GM23338 (cell line): Measurements from ENCODE around the gene CUBN. TPM values are rescaled to one million over a fixed set of nuclear protein-coding genes. Genes with fewer than 3 reads are reported as not detected.

Experiments
- ATAC-seq: fragments of 200-7000 bp; cut with Tn5 transposase; 3 replicates; pipeline ENCODE4 v1.9.1; 2020
- DNase-seq: peaks from one replicate; pipeline ENCODE4 v3.0.0-alpha.2; 2015; ENCODE audit warnings: low spot score
- H2AFZ ChIP-seq: fragments of 200-600 bp; sonication (generic); 2 replicates; pipeline ENCODE4 v1.8.0; 2016; ENCODE audit warnings: antibody characterized with exemption, mild to moderate bottlenecking, moderate library complexity
- H3F3A ChIP-seq: fragments of 200-600 bp; sonication (generic); replicated peaks from 2 replicates; pipeline ENCODE4 v1.8.0; 2017; ENCODE audit warnings: antibody characterized with exemption, mixed run types, low read depth
- H3K27ac ChIP-seq: fragments of 200-600 bp; sonication (generic); 2 replicates; pipeline ENCODE4 v1.6.1; 2016; ENCODE audit warnings: low read depth
- H3K27me3 ChIP-seq: fragments of 200-600 bp; sonication (generic); 2 replicates; pipeline ENCODE4 v1.8.0; 2016; ENCODE audit warnings: mild to moderate bottlenecking, mixed run types, moderate library complexity; ENCODE audit not compliant: insufficient read depth
- H3K36me3 ChIP-seq: fragments of 200-600 bp; sonication (generic); 2 replicates; pipeline ENCODE4 v1.8.0; 2016; ENCODE audit warnings: mild to moderate bottlenecking; ENCODE audit not compliant: insufficient read depth
- H3K4me1 ChIP-seq: fragments of 200-600 bp; sonication (generic); 2 replicates; pipeline ENCODE4 v1.8.0; 2016; ENCODE audit warnings: mild to moderate bottlenecking, moderate library complexity; ENCODE audit not compliant: insufficient read depth
- H3K4me2 ChIP-seq: fragments of 200-600 bp; sonication (generic); 2 replicates; pipeline ENCODE4 v1.7.1; 2017; ENCODE audit warnings: mixed run types
- H3K4me3 ChIP-seq: fragments of 200-600 bp; sonication (generic); 2 replicates; pipeline ENCODE4 v1.6.1; 2016; ENCODE audit warnings: mixed run types
- H3K79me2 ChIP-seq: fragments of 200-600 bp; sonication (generic); replicated peaks from 2 replicates; pipeline ENCODE4 v1.8.0; 2017; ENCODE audit warnings: mild to moderate bottlenecking; ENCODE audit not compliant: insufficient read depth
- H3K9me2 ChIP-seq: fragments of 200-600 bp; sonication (generic); 2 replicates; pipeline ENCODE4 v1.8.0; 2017; ENCODE audit not compliant: insufficient read depth
- H4K20me1 ChIP-seq: fragments of 200-600 bp; sonication (generic); replicated peaks from 2 replicates; pipeline ENCODE4 v1.8.0; 2017; ENCODE audit warnings: mild to moderate bottlenecking; ENCODE audit not compliant: insufficient read depth
- H3K27ac Mint-ChIP-seq: 2 replicates; pipeline ENCODE4 v1.8.0; 2020; ENCODE audit warnings: inconsistent platforms, mild to moderate bottlenecking, moderate library complexity, mixed read lengths
- H3K27me3 Mint-ChIP-seq: 3 replicates; pipeline ENCODE4 v1.8.0; 2022; ENCODE audit warnings: low read depth, mild to moderate bottlenecking, moderate library complexity, mixed read lengths, inconsistent platforms; ENCODE audit not compliant: insufficient read depth, poor library complexity
- H3K36me3 Mint-ChIP-seq: 3 replicates; pipeline ENCODE4 v1.8.0; 2021; ENCODE audit warnings: low read depth, mild to moderate bottlenecking, inconsistent platforms, moderate library complexity, mixed read lengths
- H3K4me1 Mint-ChIP-seq: 3 replicates; pipeline ENCODE4 v1.8.0; 2020; ENCODE audit warnings: mild to moderate bottlenecking, inconsistent platforms, mixed read lengths
- H3K4me3 Mint-ChIP-seq: 3 replicates; pipeline ENCODE4 v1.8.0; 2021; ENCODE audit warnings: moderate library complexity, mild to moderate bottlenecking, inconsistent platforms, mixed read lengths
- H3K9me3 Mint-ChIP-seq: 3 replicates; pipeline ENCODE4 v1.8.0; 2020; ENCODE audit warnings: moderate library complexity, mild to moderate bottlenecking, inconsistent platforms, mixed read lengths
- CREB1 ChIP-seq: fragments of 250-450 bp; sonication (Bioruptor Pico); IDR thresholded peaks from 2 replicates; pipeline ENCODE4 v1.5.0; 2020; ENCODE audit warnings: low read depth, mild to moderate bottlenecking, moderate library complexity
- CTCF ChIP-seq, 2 experiments: fragments of 200-600 bp in 1 of 2; sonication (generic) in 1 of 2; conservative IDR thresholded peaks; 2 replicates each; pipeline versions ENCODE4 v1.5.1 to v1.6.1; 2016 to 2017; ENCODE audit warnings: antibody characterized with exemption in 2 of 2, low read depth in 2 of 2, mild to moderate bottlenecking in 2 of 2, moderate library complexity in 1 of 2
- ETS1 ChIP-seq: IDR thresholded peaks from 2 replicates; pipeline ENCODE4 v1.6.1; 2016; ENCODE audit warnings: antibody characterized with exemption
- EZH2 ChIP-seq: fragments of 200-600 bp; sonication (generic); IDR thresholded peaks from one replicate; pipeline ENCODE4 v1.8.0; 2017; ENCODE audit warnings: antibody characterized with exemption, mild to moderate bottlenecking, low read depth; ENCODE audit not compliant: unreplicated experiment
- EZH2phosphoT487 ChIP-seq: fragments of 200-600 bp; sonication (generic); IDR thresholded peaks from one replicate; pipeline ENCODE4 v1.8.1; 2018; ENCODE audit warnings: antibody characterized with exemption; ENCODE audit not compliant: unreplicated experiment
- JUNB ChIP-seq: IDR thresholded peaks from one replicate; pipeline ENCODE4 v1.6.1; 2016; ENCODE audit warnings: antibody characterized with exemption; ENCODE audit not compliant: unreplicated experiment
- NANOG ChIP-seq: IDR thresholded peaks from 2 replicates; pipeline ENCODE4 v1.6.1; 2016; ENCODE audit warnings: antibody characterized with exemption, borderline replicate concordance
- POLR2AphosphoS5 ChIP-seq: IDR thresholded peaks from 2 replicates; pipeline ENCODE4 v1.6.1; 2016; ENCODE audit warnings: antibody characterized with exemption, low read depth
- REST ChIP-seq: IDR thresholded peaks from one replicate; pipeline ENCODE4 v1.6.1; 2018; ENCODE audit warnings: antibody characterized with exemption; ENCODE audit not compliant: unreplicated experiment
- STAT1 ChIP-seq: IDR thresholded peaks from one replicate; pipeline ENCODE4 v1.6.1; 2016; ENCODE audit warnings: antibody characterized with exemption; ENCODE audit not compliant: unreplicated experiment
- ZNF114 ChIP-seq: fragments of 250-450 bp; sonication (Bioruptor Pico); IDR thresholded peaks from 2 replicates; pipeline ENCODE4 v1.5.0; 2020; ENCODE audit warnings: mild to moderate bottlenecking, moderate library complexity
- ZNF331 ChIP-seq: fragments of 250-450 bp; sonication (Bioruptor Pico); IDR thresholded peaks from 2 replicates; pipeline ENCODE4 v1.5.0; 2020; ENCODE audit warnings: low read depth, mild to moderate bottlenecking, moderate library complexity
- ZNF462 ChIP-seq: fragments of 250-450 bp; sonication (Bioruptor Pico); IDR thresholded peaks from 2 replicates; pipeline ENCODE4 v1.5.0; 2020; ENCODE audit warnings: mild to moderate bottlenecking, moderate library complexity
- polyA plus RNA-seq: library from polyadenylated mRNA; unstranded; fragments of >200 nt; fragmentation: Nextera tagmentation; extraction: Ambion mirVana; gene quantifications from 2 replicates; pipeline ENCODE4 v1.2.1, GENCODE V29; 2016
- total RNA-seq: library from RNA; depleted of rRNA; stranded (reverse); fragments of >200 nt; shearing (Covaris generic); gene quantifications from 2 replicates; pipeline ENCODE4 v1.2.3, GENCODE V29; 2014

CUBN gene
- total and polyA plus RNA-seq, 2 experiments from 2014 or later = 0.06 to 1.8 TPM

- H3K4me3 ChIP-seq = no peak overlapping the region
- no peaks in the 10 kb centered on the region for H3K79me2 ChIP-seq
- H3K27ac ChIP-seq = no peak overlapping the region
- H3F3A ChIP-seq = no peaks in the 10 kb centered on the region
- H3K9me3 Mint-ChIP-seq = peaks cover 8% of the 10 kb centered on the region
- no peak overlapping the region for H3K27ac Mint-ChIP-seq
- ATAC-seq = no peak
- no peaks in the 10 kb centered on the region for H3K27me3 Mint-ChIP-seq
- no peaks in the 10 kb centered on the region for H3K27me3 ChIP-seq
- no peaks in the 10 kb centered on the region for H3K36me3 ChIP-seq
- no peaks in the 10 kb centered on the region for H4K20me1 ChIP-seq
- no peaks in the 10 kb centered on the region for H3K4me1 ChIP-seq
- no peak for DNase-seq
- no peak overlapping the region for H3K4me3 Mint-ChIP-seq
- H3K4me2 ChIP-seq = no peak overlapping the region
- H3K36me3 Mint-ChIP-seq = peaks cover 7% of the 10 kb centered on the region; the same call in 2 of the 3 replicates
- H2AFZ ChIP-seq = no peak overlapping the region
- H3K4me1 Mint-ChIP-seq = no peaks in the 10 kb centered on the region
- peaks cover 9% of the 10 kb centered on the region; the same call in 1 of the 2 replicates for H3K9me2 ChIP-seq
- no peak for TF ChIP-seq ZNF462 (CRISPR knock-in tag)
- TF ChIP-seq CTCF (conservative IDR thresholded peaks at IDR 0.05; ENCODE audit: low read depth in 2 of 2) = no peak
- no peak for TF ChIP-seq ETS1
- no peak for TF ChIP-seq ZNF331 (CRISPR knock-in tag)
- no peak for TF ChIP-seq STAT1
- TF ChIP-seq REST = no peak
- TF ChIP-seq POLR2AphosphoS5 = no peak
- no peak for TF ChIP-seq EZH2phosphoT487
- TF ChIP-seq CREB1 (CRISPR knock-in tag) = no peak
- no peak for TF ChIP-seq NANOG
- no peak for TF ChIP-seq ZNF114
- TF ChIP-seq JUNB = no peak
- TF ChIP-seq EZH2 = no peak
These were observed 125.8 kb downstream of the CUBN start for GRCh38 chr10:17003651-17004286.
